Superior temporal gyrus (tissue), 1 donor: Measurements from ENCODE around the gene GSTA2.
"Not testable (repeated sequence)": the region's sequence is repeated elsewhere in the genome, so short reads cannot be mapped to it uniquely, and the experiment has no call there.

Source experiments
- DNase-seq: peaks from one replicate; pipeline ENCODE4 v3.0.0-alpha.2; 2016; ENCODE audit errors: extremely low spot score

GSTA2 gene

DNA sequence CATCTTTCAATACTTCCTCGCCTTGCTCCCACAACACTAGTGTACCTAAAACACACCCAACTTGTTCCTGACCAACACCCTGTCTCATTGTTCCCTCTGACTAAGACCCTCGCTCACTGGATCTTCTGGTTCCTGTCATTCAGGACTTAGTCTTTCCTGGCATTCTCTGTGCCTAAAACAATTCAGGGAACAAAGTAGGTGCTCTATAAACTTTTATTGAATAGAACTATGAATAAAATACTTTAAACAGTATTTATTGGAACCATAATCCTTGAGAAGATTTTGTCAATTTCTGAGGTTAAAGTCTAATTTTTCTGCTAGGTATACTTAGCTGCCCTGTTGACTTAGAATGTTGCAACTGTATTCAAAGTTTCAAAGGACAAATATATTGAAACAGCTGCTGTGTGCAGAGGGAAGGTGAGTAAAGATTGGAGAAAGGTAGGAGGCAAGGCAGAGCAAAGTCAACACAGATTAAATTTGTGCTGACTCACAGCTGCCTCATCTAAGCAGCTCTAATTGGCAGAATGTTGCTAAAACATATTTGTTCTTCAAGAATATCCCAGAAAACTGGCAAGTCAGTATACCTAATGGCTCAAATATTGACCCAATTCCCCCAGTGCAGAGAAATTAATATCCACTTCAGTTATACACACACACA lies 37.6 kb downstream of the GSTA2 start:
- DNase-seq = no peak

DNA sequence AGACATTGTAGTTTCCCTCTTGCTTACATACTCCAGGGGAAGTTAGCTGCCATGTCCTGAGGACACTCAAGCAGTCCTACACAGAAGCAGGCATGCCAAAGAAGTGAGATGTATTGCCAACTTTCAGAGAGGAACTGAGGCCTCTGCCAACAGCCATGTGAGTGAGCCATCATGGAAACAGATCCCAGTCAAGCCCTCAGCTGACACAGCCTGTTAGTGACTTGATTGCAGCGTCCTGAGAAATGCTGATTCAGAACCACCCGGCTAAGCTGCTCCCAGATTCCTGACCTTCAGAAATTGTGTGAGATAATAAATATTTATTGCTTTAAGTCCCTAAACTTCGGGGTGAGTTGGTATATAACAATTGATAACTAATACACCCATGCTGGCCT lies 38.1 kb downstream of the GSTA2 start:
- DNase-seq = no peak

DNA sequence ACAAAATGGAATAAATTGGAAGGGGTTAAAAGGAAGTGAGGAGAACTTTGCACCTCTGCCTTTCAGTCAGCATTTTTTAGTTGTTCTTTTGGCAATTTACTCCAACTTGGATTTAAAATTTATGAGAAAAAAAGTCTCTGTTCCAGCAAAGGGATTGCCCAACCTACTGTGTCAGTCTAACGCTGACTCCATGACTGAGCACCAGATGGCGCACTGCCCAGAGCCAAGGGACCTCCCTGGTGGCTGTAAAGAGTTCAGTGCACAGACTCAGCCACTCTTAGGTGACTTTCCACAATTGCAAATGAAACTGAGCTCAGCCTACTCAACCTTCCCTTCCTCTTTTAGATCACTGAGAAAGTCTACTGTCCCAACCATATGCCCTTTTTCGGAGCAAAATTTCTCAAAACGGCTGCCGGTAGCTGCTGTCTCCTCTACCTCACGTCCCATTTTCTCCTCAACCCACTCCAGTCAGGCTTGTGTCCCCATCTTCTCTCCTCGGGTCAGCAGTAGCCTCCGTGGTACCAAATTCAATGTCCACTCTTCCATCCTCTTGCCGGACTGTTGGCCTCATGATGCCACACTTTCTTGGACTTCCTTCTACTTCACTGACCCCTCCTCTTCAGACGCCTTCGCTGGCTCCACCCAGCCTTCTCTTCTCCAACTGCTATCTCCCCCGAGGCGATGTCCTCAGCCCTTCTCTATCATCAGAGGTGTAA lies 38.7 kb downstream of the GSTA2 start:
- DNase-seq = peak; percentile 51

DNA sequence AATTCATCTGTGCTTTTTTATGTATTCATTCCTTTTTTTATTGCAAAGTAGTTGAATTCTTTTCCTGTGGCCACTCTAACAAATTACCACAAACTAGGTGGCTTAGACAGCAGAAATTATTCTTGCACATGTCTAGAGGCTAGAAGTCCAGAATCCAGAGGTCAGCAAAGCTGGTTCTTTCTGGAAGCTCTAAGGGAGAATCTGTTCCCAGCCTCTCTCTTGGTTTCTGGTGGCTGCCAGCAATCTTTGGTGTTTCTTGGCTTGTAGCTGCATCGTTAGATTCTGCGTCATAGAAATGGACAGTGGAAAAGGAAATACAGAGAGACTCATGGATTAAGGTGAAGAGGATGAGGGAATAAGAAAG lies 39.3 kb downstream of the GSTA2 start:
- peak; percentile 12 for DNase-seq

- peak; percentile 56 for DNase-seq
Observed at GRCh38 chr6:52720321-52720720, 43.0 kb downstream of the GSTA2 start.

GRCh38 chr6:52718550-52718949 lies 44.7 kb downstream of the GSTA2 start:
- DNase-seq = no peak

DNA sequence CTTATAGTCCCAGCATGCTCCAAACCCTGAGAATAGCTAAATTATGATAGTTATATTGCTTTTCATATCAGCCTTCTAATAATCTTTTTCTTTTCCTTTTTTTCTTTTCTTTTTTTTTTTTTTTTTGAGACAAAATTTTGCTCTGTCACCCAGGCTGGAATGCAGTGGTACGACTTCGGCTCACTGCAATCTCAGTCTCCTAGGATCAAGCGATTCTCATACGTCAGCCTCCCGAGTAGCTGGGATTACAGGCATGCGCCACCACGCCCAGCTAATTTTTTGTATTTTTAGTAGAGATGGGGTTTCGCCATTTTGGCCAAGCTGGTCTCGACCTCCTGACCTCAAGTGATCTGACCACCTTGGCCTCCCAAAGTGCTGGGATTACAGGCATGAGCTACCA lies 48.5 kb downstream of the GSTA2 start:
- DNase-seq = not testable (repeated sequence)

DNA sequence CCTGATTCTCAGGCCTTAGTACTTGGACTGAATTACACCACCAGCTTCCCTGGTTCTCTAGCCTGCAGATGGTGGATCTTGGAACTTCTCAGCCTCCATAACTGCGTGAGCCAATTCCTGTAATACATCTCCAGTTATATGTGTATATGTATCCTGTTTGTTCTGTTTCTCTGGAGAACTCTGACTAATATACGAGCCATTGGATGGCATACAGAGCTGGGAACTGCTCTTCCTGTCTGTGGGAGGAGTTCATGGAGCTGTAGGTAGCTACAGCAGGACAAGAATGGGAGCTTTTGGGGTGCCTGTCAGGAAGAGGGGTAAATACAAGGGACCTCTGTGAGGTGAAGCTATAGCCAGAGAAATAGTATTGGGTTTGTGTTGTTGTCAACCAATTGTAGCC lies 51.1 kb downstream of the GSTA2 start:
- no peak for DNase-seq

DNA sequence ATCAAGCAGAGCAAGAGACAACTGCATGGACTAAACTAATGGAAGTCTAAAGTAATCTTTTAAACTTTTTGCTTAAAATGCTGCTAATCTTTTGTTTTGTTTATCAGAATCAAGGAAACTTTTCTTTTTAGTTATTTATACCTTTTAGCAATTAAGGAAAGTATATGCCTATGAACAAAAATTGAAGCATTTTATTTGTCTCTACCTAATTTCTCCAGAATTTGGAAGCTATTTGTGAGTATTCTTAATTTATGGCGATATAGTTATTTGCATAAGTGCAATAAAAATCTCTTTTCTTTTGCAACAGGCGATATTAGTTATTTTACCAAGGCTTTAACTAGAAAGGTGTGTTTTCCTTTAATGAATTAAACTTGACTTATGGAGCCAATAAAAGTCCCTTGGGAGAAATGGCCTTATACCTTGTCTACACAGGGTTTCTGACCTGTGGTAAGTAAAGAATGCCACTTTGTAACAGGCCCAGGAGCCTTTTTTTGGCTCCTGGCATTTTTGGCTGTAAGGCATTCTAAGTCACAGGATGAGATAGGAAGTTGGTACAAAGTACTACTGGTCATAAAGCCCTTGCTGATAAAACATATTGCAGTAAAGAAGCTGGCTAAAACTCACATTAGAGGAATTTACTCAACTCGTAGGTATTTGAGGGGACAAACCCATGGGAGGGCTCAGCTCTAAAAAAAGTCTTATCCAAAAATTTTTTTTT lies 55.2 kb downstream of the GSTA2 start:
- DNase-seq = no peak

DNA sequence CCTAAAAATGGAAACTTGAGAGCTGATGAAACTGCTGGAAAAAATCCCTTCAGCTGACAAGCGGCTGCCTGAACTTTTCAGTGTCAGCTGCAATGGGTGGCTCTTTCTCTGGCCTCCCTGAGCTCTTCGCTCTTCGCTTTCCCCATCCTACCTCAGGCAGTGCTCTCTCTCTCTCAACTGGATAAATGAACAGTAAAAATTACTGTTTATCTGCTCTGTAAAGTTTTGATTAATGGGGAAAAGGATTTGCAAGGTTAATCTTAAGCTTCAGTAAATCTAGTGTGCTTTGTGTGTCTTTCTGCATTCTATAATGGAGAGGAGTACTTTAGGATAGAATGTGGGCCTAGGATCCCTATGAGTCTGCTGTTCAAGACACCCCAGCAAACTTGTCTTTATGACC lies 57.3 kb downstream of the GSTA2 start:
- DNase-seq = no peak

DNA sequence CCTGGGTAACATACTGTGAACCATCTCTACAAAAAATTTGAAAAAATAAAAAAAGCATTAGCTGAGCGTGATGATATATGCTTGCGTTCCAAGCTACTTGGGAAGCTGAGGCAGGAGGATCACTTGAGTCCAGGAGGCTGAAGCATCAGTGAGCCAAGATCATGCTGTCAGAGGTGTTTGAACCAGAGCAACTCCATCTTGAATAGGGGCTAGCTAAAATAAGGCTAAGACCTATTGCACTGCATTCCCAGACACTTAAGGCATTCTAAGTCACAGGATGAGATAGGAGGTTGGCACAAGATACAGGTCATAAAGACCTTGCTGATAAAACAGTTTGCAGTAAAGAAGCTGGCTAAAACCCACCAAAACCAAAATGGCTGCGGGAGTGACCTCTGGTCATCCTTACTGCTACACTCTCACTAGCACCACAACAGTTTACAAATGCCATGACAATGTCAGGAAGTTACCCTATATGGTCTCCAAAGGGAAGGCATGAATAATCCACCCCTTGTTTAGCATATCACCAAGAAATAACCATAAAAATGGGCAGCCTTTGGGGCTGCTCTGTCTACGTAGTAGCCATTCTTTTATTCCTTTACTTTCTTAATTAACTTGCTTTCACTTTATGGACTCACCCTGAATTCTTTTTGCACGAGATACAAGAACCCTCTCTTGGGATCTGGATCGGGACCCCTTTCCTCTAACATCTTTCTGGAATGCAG lies 58.3 kb downstream of the GSTA2 start:
- not testable (repeated sequence) for DNase-seq

DNA sequence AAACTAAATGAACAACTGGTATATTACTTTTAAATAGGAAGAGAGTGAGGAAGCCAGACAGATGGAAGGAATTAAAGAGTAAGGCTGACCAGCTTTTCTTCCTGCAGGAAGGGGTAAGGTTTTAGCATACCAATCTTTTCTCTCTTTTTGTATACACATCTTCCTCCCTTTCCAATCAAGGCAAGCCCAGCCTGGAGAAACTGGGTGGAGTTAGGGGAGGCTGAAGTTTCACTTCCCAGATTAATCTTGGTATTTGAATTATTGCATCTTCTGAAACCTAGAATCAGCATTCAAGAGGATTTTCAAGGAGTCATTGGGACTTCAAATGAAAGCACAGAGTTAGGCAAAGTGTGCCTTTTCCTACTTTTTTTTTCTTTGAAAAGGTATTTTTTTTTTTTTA lies 59.2 kb downstream of the GSTA2 start:
- DNase-seq = no peak
